Activated naive CD4-positive, alpha-beta T cell (primary cell): ENCODE data around the gene NRGN.
"Not testable (repeated sequence)": the region's sequence is repeated elsewhere in the genome, so short reads cannot be mapped to it uniquely, and the experiment has no call there.

Experiments
- DNase-seq, 4 experiments: peaks; one replicate each; lab custom pipeline; 2025; lab: John Stamatoyannopoulos, UW

NRGN gene

DNA sequence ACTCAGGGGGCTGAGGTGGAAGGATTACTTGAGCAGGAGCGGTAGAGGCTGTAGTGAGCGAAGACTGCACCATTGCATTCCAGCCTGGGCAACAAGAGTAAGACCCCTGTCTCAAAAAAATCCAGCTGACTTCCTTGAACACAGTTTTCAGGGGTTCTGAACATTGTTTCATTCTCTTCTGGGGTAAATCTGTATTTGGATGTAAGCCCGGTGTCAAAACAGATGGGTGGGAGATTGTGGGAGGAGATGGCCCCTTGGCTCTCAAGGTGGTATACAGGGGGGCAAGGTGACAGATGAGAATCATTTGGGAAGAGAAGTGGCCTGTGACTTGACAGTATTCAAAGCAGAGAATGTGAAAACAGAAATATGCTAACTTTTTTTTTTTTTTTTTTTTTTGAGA lies 17.6 kb downstream of the NRGN start:
- no peak for DNase-seq

DNA sequence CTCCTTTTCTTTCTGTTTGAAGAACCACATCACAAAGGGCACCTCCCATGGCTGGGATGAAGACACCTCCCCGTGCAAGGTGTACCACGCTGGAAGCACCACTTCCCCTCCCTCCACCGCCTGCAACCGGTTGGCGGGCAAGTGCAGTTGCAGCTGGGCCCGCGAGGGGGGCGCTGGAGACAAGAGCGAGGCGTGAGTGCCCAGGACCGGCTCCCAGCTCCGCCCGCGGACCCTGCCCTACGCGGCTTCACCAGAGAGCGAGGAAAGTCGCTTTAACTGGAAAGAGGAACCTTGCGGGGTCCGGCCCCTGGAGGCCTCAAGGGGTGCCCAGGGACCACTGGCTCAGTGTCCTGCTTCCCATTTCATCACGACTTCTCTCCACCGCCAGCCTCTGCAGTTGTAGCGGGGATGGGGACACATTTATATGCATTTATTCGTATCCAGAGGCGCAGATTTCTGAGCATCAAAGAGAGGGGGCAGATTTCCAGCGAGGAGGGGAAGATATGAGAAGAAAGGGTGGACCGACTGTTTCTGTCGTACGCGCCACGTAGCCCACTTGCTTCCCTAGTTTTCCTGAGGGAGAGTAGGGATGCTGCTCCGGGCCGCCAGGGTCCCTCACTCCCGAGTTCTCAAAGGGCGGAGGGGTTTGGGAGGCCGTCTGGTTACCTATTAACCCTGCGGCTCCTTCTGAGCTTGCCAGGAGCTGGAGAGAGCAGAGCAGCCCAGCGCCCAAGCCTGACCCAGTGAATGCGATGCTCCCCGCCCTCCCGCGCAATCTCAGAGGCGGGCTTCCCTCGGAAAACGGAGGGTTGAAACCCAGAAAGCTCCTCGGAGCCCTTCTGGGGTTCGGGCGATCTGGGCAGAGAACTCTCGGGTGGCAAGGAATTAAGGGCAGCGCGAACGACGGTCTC lies 18.9 kb downstream of the NRGN start:
- DNase-seq: peak in 3 of 4 experiments; percentile 34 to 63 (median 51)

DNA sequence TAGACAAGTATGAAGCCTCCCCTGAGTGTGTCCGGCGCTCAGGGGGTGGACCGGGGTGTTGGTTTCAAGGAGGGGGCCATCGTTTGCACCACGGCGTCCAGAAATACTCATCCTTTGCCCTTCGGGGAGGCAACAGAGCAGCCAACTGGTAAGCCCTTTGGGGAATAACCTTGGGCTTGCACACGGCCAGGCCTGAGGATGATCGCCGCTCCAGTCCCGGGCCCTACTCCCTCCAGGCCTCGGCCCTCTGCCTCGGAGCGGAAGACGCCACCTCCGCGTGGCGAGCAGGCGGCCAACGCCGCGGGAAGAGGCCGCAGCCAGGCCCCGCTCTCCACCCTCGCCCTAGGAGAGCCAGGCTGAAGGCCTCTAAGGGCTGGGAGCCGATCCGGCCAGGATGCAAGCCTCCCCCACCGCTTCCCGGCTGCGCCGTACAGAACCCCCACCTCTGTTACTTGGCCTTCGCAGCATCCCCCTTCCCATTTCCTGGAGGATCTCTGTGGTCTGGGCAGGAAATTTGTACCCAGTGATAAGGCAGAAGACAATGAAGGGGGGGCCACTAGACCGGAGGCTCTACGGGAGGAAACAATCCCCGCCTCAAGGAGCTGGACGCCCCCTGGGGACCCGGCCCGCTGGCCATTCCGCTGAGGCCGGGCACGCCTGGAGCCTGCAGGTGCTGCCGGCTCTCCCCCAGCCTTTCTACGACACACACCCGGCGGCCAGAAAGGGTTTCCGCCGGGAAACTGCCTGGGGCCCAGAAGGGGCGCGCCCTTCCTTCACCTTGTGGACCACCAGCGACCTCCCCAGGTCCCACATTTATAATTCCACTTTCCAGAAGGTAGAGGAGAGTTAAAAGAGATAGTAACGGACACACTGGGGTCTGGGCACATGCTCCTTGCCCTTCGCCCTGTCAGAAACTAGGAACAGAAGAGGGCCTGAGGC lies 19.8 kb downstream of the NRGN start:
- no peak for DNase-seq

DNA sequence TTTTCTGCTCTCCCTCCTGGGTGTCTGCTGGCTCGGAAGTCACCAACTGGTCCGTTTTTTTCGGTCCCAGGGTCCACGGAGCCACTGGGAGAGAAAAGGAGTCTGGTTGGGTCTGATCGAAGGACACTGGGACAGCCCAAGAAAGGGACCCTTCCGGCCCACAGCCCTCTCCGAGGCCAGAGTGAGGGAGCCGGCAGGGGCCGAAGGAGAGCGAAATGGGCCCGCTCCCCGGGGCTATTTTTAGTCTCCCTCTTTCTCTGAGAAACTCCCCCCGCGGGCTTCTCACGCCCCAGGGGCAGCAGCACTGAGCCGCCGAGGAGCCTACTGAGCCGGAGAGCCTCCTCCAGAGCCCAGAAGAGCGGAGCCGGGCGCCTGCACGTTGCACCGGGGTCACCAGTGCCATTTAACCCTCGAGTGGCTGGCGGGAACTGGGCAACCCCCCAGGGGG lies 20.5 kb downstream of the NRGN start:
- no peak for DNase-seq

DNA sequence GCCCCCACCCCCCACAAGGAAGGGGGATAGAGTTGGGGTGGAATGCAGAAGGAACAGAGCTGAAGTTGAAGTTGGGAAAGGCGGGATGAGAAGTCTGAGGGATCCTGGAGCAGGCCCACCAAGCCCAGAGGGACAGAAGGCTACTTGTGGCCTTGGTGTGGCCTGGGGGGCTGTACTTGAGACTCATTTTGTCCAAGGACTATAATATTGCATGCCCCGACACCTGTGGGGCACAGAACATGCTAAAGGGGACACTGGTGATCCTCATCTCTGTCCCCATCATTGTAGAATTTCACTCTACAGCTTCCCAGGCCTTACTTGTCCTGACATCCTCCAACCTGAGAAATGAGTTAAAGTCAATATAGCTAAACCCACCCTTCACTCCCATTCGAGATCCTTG lies 21.1 kb downstream of the NRGN start:
- no peak for DNase-seq

DNA sequence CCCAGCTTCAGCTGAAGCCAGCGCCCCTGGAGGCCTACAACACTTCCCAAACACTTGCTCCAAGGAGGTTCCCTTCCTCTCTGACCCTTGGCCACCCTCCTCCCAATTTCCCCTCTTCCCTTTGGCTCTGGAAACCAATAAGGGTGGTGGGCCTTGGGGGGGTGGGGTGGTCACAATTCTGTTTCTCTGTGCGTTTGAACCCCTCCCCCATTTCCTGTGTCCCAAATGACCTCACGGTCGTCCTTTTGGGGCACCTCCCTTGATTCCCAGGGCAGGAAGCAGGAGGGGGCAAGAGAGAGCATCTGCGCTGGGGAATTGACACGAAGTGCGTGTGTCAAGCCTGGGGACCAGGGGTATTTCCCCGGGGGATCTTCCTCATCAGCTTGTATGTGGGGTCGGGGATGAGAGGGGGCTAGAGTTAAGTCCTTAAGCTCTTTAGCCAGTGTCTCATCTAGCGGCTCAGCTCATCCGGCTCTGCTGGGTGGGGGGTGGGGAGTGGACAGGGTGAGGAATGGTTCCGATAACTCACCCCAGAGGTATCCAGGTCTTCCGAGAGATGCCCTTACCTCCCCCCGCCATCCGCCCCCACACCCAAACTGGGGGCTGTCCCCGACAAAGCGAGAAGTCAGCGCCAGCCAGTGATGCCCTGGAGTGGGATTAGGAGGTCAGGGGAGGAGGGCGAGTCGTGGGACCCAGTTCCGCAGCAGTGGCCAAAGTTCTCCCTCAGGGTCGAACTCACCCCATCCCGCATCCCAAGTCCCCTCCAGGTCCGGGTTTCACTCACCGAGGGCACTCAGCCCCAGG lies 21.8 kb downstream of the NRGN start:
- DNase-seq: no peak

DNA sequence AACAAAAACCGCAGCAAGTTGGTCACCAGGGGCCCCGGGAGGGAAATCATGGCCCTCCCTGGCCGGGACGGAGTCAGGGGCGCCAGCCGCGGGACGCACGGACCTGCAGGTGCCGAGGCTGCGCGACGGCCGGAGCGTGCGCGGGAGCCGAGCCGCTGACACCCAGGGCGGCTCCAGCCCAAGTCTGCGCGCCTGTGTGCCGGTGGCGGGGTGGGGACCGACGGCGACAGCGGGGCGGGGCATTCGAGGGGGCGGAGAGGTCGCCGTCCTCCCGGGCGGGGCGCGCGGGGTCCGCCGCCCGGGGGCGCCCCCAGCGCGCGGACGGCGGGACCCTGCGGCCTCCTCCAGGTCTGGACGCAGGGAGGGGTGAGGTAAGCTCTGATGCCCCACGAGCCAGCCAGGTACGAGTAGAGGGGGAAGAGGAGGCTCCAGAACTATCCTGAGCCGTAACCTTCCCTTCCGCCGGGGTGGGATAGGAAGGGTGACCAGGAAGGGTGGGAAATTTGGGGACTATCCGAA lies 22.4 kb downstream of the NRGN start, which contains the start of gene ESAM:
ESAM (minus strand) TSS at position 186 of the 519 bp plus-strand sequence; CDS start at position 50, 136 bp downstream.
- peak in 3 of 4 experiments; percentile 15 to 65 (median 29) for DNase-seq

DNA sequence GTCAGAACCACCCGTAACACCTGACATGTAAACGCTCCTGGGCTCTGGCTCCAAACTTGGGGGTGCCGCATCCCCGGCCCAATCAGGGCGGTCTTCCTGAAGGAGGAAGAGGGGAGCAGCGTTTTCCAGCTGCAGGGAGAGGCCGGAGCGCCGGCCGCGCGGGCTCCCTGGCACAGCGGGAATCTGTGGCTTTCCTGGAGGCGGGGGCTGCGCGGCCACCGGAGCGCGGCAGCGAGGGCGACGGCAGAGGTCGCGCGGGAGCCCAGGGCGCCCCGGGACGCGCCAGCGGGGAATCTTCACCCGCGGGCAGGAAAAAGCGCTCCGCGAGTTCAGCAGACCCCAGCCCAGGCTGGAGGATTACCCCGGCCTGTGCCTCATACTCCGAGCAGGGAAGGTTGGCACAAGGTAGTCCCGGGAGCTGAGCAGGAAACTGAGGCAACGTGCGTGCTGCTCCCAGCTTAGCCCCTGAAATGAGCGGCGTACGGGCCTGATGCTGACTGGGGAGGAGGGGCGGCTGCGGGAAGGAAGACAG lies 22.9 kb downstream of the NRGN start:
- DNase-seq: peak in 1 of 4 experiments; percentile 41

DNA sequence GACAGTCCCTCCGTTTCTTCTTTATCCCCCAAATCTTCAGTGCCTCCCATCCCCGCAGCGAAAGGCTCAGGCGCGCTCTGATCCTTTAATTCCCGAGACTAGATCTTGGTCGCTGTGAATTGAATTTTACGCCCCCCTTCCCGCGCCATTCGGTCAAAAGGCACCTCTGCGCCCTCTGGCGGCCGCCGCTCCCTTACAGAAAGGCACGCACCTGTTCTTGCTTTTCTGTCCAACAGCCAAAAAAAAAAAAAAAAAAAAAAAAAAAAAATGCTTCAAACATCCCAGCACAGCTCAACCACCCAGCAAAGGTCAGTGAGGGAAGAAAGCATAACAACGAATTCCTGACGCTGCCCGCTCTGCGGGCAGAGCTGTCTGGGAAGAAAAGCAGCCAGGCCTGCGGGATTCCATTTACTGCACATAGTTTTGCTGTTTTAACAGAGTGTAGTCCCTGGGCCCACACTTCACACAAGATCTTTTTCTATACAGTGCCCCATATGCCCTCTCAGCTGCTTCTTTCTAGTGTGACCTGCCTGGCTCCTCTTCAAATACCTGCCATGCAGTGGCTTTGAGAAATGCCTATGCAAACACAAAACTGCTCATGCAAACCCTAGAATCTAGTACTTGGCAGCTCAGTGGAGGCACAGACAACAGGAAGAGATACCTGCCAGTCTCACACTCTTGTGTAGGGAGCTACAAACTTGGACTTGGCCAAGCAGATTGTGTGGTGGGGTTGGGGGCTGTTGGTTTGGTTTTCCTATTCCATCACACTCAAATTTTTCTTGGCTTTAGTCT lies 23.6 kb downstream of the NRGN start:
- peak; percentile 31 to 86 (median 78) for DNase-seq

DNA sequence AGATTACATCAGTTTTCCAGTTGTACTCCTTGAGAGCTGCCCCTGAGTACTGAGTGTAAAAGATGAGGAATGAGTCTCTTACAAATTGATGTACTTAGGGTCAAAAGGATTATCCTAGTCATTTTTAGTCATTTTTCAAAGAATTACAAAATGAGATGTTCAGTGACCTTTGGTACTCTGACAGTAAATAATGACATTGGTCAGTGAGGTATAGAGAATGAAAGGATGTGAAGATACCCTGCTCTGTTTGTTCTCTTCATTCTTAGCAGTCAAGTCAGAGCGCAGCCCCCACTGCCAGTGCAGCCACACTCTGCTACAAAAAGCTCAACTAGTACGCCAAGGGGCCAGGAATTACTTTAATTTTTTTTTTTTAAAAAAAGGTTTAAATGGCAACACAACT lies 26.4 kb downstream of the NRGN start:
- DNase-seq: no peak

DNA sequence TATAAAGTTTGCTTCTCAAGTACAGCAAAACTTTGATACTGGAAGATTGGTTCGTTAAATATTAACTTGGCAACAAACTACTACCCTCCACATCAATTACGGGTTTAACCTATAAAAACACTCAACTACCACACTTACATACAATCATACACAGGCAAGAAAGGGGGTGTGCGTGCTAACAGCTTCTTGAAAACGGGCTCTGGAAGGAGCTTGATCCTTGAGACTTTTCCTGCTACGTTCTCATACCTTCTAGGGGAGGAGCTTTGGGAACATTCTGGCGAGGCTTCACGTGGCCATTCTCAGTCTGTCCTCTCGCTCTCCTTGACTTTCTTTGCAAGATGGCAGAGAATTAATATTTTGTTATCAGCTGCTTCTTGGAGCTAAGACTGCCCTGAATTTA lies 29.2 kb downstream of the NRGN start:
- no peak for DNase-seq

DNA sequence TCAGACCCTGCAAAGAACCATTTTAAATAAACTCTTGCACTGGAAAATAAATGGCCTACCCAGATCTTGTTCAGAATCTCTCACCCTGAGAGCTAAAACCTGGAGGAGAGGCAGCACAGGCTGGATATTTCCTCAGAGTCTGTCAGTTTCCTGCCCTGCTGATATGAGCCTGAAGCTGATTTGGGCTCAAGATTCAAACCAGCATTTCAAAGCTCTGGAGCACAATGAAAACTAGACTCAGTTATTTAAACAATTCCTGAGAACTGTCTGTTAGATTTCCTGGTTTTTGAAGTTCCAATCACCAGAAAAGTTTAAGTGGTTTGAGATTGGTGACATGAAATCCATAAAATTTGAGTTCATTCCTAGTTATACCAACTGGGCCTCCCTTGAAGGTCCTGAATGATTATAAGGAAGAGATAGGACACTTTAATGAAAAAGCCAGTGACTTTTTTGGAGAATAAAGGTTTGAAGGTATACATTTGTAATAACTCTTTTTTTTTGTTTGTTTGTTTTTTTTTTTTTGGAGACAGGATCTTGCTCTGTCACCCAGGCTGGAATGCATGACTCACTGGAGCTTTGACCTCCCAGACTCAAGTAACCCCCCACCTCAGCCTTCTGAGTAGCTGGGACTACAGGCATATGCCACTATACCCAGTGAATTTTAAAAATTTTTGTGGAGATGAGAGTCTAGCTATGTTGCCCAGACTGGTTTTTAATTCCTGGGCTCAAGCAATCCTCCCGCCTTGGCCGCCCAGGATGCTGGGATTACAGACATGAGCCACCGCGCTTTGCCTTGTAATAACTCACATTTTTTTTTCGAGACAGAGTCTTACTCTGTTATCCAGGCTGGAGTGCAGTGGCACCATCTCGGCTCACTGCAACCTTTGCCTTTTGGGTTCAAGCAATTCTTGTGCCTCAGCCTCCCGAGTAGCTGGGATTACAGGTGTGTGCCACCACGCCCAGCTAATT lies 30.3 kb downstream of the NRGN start:
- no peak for DNase-seq

DNA sequence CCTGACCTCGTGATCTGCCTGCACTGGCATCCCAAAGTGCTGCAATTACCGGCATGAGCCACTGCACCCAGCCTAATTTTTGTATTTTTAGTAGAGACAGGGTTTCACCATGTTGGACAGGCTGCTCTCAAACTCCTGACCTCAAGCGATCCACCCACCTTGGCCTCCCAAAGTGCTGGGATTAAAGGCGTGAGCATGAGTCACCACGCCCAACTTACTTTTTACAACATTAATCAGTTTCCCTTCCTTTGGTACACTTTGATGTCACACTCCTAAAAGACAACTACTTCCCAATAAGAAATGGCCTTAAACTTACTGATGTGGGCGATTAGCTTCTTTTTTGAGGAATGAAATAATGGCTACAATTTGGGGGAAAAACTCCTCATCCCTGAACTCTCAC lies 31.2 kb downstream of the NRGN start:
- not testable (repeated sequence) for DNase-seq

DNA sequence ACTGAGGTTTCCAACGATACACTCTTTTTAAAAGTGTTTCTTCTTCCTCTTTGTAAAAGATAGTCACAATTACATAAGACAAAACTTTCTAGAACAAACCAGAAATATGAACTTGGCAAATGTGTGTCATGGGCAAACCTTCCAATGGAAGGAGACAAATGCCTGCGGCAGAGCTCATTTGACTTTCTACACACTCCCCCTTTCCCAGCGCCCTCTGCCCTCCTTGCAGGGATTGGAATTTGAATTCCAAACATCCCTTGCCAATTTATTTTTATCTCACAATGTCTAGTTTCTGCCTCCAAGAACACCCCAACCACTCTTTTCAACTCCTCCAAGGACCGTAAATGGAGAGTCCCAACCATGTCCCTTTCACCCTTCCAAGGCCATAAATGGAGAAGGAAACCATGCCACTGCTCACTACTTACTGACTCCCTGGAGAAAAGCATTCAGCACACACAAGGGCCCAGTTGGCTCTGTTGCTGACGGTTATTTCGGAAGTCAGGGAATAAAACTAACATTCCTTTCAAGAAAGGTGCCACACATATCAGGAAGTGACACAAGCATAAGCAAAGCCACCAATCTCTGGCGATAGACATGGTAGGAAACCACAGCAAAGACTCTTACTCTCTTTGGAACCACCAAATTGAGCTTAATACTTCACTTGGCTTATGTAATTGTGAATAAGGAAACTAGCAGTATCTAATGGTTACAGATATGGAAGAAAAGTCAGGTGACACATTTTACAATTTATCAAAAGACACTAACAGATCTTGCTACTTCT lies 37.3 kb downstream of the NRGN start:
- DNase-seq: no peak

DNA sequence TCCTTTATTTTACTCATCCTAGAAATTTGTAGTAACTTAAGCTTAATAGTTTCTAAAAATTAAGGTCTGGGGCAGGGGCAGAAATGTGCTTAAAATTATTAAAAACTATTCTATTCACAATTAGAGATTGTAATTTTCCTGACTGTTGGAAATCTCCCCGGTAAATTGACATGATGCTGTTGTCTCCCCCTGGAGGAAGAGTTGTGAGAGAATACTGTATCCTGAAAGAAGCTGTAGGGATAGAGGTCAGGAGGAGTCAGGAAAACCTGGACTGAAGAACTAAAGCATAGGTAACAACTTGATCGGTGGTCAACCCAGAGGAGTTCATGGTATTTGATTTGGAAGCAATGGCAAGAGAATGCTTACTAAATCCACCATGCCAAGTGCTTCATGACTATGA lies 38.5 kb downstream of the NRGN start:
- no peak for DNase-seq

DNA sequence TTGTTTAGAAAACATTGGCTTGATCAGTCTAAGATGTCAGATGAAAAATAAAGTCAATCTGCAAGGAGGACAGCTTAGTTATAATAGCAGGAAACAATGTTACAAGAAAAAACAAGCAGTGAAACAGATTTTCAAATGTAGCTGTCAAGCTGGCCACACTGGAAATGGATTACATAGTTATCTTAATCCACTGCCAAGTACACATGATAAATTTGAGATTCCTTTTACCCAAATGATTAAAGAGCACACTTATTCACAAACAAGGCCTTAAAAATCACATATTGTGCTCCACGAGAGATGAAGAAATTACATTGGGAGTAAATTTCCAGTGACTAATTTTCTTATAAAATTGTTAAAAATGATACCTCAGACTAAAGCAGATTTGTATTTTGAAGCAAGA lies 39.8 kb downstream of the NRGN start:
- DNase-seq: no peak

DNA sequence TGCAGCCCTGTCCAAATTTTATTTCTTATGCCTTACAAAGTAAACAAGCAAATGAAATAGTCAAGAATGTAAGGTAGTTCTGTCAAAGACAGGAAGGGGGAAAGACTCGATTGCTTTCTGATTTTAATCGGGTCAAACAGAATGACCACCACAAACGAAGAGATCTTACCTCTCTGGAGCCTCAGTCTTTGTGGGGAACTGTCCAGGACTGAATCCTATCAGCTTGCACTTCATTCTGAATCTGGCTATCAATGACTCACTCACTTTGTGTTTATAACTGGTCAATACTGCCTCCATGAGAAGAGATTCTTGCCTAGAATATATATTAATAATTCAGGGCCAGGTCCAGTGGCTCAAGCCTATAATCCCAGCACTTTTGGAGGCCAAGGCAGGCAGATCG lies 43.3 kb downstream of the NRGN start:
- DNase-seq: no peak

DNA sequence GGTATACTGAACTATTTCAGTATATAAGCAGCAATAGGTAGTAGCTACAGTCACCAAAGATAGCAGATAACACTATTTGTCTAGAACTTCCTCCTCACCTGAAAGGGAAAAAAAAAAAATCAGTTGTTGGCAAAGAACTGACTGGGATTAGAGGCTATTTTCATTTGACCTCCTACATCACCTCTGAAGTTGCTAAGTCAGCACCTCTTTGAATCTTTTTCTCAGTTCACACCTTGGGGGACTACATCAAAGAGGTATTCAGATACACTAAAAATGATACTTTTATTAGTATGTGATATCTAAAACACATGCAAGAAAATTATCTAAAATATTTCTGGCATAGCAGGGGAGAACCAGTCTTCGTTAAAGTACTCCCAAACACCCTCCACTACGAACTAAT lies 44.3 kb downstream of the NRGN start:
- DNase-seq: no peak
